Liver (tissue), 3 donors: ENCODE data around the gene SPDYE4.

Experiments used
- EGR1 ChIP-seq, 2 donors: IDR thresholded peaks; 2 replicates each; pipeline ENCODE4 v1.6.1; 2016 to 2018; ENCODE audit warnings: antibody characterized with exemption in 2 of 2, low read depth in 2 of 2
- FOXA1 ChIP-seq: IDR thresholded peaks from 2 replicates; pipeline ENCODE4 v1.6.1; 2016; ENCODE audit warnings: antibody characterized with exemption
- JUND ChIP-seq, 2 donors: IDR thresholded peaks; 2 replicates each; pipeline ENCODE4 v1.6.1; 2016; ENCODE audit warnings: antibody characterized with exemption in 2 of 2
- RAD21 ChIP-seq, 2 donors: IDR thresholded peaks; 2 replicates each; pipeline ENCODE4 v1.6.1; 2016; ENCODE audit warnings: antibody characterized with exemption in 2 of 2, mild to moderate bottlenecking in 2 of 2
- RXRA ChIP-seq, 2 donors: IDR thresholded peaks; 2 replicates each; pipeline ENCODE4 v1.6.1; 2017 to 2018; ENCODE audit warnings: antibody characterized with exemption in 2 of 2, mild to moderate bottlenecking in 1 of 2
- SP1 ChIP-seq: IDR thresholded peaks from 2 replicates; pipeline ENCODE4 v1.6.1; 2018; ENCODE audit warnings: antibody characterized with exemption, mild to moderate bottlenecking
- TAF1 ChIP-seq: conservative IDR thresholded peaks from 2 replicates; pipeline ENCODE4 v1.6.1; 2016; ENCODE audit warnings: antibody characterized with exemption, mild to moderate bottlenecking
- YY1 ChIP-seq: IDR thresholded peaks from 2 replicates; pipeline ENCODE4 v1.6.1; 2016; ENCODE audit warnings: antibody characterized with exemption, mild to moderate bottlenecking
- TF ChIP-seq, protein P1 (sequence below): fragments of 150-350 bp; IDR thresholded peaks from 2 replicates; pipeline ENCODE4 v1.5.1; 2017; ENCODE audit warnings: improper control_type of control experiment, low read depth, low read length; ENCODE audit not compliant: missing input control
- TF ChIP-seq, protein P2 (sequence below): IDR thresholded peaks from 2 replicates; pipeline ENCODE4 v1.6.1; 2016; ENCODE audit warnings: antibody characterized with exemption
- TF ChIP-seq, protein P3 (sequence below): IDR thresholded peaks from 2 replicates; pipeline ENCODE4 v1.6.1; 2016; ENCODE audit warnings: antibody characterized with exemption, mild to moderate bottlenecking
- TF ChIP-seq, protein P4 (sequence below): IDR thresholded peaks from 2 replicates; pipeline ENCODE4 v1.6.1; 2016; ENCODE audit warnings: antibody characterized with exemption
- TF ChIP-seq, protein P5 (sequence below): IDR thresholded peaks from 2 replicates; pipeline ENCODE4 v1.6.1; 2016; ENCODE audit warnings: antibody characterized with exemption
- donor health status: healthy.
- donor health status: healthy.

DNA sequence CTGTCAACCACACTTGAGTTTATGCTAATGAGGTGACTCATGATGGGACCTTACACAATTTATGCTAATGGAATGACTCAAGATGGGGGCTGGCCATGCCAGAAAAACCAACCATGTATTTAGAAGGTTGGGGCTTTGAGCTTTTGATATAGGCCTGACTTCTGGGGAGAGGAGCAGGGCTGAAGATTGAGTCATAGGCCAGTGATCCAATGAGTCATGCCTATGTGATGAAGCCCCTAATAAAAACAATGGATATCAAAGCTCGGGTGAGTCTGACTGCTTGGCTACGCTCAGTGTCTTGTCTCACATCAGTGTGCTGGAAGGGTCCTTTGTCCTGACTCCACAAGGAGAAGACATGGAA lies 33.5 kb upstream of the SPDYE4 start:
- TF ChIP-seq SP1 = no peak
- no peak for TF ChIP-seq RAD21 (IDR thresholded peaks at IDR 0.05)
- TF ChIP-seq, protein P1, sequence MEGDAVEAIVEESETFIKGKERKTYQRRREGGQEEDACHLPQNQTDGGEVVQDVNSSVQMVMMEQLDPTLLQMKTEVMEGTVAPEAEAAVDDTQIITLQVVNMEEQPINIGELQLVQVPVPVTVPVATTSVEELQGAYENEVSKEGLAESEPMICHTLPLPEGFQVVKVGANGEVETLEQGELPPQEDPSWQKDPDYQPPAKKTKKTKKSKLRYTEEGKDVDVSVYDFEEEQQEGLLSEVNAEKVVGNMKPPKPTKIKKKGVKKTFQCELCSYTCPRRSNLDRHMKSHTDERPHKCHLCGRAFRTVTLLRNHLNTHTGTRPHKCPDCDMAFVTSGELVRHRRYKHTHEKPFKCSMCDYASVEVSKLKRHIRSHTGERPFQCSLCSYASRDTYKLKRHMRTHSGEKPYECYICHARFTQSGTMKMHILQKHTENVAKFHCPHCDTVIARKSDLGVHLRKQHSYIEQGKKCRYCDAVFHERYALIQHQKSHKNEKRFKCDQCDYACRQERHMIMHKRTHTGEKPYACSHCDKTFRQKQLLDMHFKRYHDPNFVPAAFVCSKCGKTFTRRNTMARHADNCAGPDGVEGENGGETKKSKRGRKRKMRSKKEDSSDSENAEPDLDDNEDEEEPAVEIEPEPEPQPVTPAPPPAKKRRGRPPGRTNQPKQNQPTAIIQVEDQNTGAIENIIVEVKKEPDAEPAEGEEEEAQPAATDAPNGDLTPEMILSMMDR = no peak
- TF ChIP-seq YY1 = no peak
- TF ChIP-seq EGR1 (IDR thresholded peaks at IDR 0.05; ENCODE audit: low read depth in 2 of 2) = no peak
- TF ChIP-seq, protein P2, sequence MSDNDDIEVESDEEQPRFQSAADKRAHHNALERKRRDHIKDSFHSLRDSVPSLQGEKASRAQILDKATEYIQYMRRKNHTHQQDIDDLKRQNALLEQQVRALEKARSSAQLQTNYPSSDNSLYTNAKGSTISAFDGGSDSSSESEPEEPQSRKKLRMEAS = no peak
- no peak for TF ChIP-seq RXRA (IDR thresholded peaks at IDR 0.05)
- no peak for TF ChIP-seq JUND (IDR thresholded peaks at IDR 0.05)
- TF ChIP-seq, protein P3, sequence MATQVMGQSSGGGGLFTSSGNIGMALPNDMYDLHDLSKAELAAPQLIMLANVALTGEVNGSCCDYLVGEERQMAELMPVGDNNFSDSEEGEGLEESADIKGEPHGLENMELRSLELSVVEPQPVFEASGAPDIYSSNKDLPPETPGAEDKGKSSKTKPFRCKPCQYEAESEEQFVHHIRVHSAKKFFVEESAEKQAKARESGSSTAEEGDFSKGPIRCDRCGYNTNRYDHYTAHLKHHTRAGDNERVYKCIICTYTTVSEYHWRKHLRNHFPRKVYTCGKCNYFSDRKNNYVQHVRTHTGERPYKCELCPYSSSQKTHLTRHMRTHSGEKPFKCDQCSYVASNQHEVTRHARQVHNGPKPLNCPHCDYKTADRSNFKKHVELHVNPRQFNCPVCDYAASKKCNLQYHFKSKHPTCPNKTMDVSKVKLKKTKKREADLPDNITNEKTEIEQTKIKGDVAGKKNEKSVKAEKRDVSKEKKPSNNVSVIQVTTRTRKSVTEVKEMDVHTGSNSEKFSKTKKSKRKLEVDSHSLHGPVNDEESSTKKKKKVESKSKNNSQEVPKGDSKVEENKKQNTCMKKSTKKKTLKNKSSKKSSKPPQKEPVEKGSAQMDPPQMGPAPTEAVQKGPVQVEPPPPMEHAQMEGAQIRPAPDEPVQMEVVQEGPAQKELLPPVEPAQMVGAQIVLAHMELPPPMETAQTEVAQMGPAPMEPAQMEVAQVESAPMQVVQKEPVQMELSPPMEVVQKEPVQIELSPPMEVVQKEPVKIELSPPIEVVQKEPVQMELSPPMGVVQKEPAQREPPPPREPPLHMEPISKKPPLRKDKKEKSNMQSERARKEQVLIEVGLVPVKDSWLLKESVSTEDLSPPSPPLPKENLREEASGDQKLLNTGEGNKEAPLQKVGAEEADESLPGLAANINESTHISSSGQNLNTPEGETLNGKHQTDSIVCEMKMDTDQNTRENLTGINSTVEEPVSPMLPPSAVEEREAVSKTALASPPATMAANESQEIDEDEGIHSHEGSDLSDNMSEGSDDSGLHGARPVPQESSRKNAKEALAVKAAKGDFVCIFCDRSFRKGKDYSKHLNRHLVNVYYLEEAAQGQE = no peak
- no peak for TF ChIP-seq TAF1
- TF ChIP-seq, protein P4, sequence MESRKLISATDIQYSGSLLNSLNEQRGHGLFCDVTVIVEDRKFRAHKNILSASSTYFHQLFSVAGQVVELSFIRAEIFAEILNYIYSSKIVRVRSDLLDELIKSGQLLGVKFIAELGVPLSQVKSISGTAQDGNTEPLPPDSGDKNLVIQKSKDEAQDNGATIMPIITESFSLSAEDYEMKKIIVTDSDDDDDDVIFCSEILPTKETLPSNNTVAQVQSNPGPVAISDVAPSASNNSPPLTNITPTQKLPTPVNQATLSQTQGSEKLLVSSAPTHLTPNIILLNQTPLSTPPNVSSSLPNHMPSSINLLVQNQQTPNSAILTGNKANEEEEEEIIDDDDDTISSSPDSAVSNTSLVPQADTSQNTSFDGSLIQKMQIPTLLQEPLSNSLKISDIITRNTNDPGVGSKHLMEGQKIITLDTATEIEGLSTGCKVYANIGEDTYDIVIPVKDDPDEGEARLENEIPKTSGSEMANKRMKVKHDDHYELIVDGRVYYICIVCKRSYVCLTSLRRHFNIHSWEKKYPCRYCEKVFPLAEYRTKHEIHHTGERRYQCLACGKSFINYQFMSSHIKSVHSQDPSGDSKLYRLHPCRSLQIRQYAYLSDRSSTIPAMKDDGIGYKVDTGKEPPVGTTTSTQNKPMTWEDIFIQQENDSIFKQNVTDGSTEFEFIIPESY = no peak
- TF ChIP-seq, protein P5, sequence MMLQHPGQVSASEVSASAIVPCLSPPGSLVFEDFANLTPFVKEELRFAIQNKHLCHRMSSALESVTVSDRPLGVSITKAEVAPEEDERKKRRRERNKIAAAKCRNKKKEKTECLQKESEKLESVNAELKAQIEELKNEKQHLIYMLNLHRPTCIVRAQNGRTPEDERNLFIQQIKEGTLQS = no peak
- TF ChIP-seq FOXA1 = no peak
